T47D (cell line): ENCODE measurements around the gene OR1B1.
"Not testable (repeated sequence)": the region's sequence is repeated elsewhere in the genome, so short reads cannot be mapped to it uniquely, and the experiment has no call there.

Experiments used
- DNase-seq, 2 experiments: peaks; one replicate each; pipeline versions ENCODE4 v3.0.0 to v3.0.0-alpha.2; 2011 to 2012; ENCODE audit warnings: low read depth in 1 of 2, low spot score in 1 of 2
- JUND ChIP-seq: IDR thresholded peaks from 2 replicates; pipeline ENCODE4 v1.6.1; 2012; ENCODE audit warnings: low read depth
- in situ Hi-C: cut with HindIII; loops from 2 replicates; pipeline ENCODE4 v1.10.0; 2016; ENCODE audit warnings: low sequenced_read_pairs, low pct_unique_long_range_greater_than_20kb

Gene OR1B1

DNA sequence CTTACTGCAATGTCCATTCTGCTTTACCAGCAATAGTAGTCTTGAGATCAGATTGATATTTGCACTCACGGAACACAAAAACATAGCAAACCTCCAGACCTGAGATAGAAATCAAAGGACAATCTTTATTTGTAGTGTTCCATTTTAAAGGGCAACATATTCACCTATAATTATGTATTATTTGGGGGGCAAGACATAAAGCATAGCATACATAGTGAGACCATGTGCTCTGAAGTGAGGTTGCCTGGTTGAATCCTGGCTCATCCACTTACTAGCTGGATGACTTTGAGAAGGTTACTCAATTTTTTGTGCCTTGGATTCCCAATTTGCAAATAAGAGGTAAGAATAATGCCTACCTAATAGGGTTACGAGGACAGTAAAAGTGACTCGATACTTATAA is at the start of gene OR1B1:
Gene OR1B1, minus strand, starts transcription at position 101 of the 400 bp plus-strand sequence.
- in situ Hi-C loops, result no loop called here
- no peak for TF ChIP-seq JUND
- DNase-seq, result no peak

DNA sequence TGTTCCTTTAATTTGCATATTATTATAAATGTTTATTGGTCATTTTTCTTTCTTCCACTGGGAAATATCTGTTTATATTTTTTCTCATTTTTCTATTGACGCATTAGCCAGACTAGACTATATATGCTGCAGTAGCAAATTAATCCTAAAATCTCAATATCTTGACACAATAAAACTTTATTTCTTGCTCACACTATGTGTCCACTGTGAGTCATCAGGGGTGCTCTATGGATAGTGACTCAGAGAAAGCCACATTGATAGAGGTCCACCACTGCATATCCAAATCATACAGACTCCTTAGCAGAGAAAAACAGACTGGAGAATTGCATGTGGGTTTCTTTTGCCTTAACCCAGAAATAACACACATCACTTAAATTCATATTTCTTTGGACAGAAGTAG is 38.3 kb upstream of the OR1B1 start:
- no peak for TF ChIP-seq JUND
- in situ Hi-C loops, result no loop called here
- no peak for DNase-seq

DNA sequence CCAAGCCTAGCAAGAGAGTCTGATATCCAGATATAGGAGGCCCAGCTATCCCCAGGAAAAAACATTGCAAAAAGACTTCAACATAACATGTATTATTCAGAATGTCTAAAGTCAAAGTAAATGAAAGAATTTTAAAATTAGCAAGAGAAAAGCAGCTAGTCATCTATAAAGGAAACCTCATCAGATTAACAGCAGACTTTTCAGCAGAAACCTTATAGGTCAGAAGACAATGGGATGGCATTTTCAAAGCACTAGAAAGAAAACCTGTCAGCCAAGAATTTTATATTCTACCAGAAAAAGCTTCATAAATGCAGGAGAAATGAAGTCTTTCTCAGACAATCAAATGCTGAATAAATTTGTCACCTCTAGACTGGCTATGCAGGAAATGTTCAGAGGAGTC is 27.4 kb upstream of the OR1B1 start:
- no peak for TF ChIP-seq JUND
- in situ Hi-C loops, result no loop called here
- DNase-seq, result no peak

DNA sequence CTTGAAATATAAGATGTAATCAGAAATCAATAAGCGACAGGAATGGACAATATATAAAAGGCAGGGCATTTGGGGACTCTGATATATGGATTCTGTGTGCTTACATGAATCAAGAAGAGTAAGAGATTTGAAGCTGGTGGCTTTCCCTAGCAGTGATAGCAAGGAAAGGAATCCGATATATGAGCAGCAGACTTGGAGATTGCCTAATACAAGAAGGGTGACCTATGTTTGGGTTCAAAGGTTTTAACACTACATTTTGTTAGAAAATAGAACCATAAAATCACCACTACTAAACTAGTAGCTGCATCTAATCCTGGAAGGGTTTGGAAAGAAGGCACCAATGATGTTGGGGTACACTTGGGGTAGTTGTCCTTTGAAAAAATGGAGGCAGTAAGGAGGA is 15.1 kb upstream of the OR1B1 start:
- in situ Hi-C loops, result no loop called here
- no peak for DNase-seq
- TF ChIP-seq JUND, result no peak

DNA sequence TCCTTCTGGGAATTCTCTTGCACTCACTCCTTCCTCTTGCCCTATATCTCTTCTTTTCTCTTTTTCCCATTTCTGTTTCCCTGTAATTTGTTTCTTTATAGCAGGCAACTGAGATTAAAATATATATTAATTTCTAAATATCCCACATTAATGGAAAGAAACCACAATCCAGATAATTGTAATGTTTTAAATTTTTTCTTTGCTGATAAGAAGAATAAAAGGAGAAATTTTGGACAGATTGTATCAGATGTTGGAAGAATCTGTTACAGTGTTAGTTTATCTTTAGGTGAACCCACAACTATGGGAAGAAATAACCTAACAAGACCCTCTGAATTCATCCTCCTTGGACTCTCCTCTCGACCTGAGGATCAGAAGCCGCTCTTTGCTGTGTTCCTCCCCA is 4.0 kb upstream of the OR1B1 start, which contains the start of gene OR1L1:
Gene OR1L1, plus strand, starts transcription at position 301 of the 400 bp plus-strand sequence. Its CDS starts 0 bp downstream, at position 301.
- no peak for TF ChIP-seq JUND
- DNase-seq, result no peak
- in situ Hi-C loops, result no loop called here

DNA sequence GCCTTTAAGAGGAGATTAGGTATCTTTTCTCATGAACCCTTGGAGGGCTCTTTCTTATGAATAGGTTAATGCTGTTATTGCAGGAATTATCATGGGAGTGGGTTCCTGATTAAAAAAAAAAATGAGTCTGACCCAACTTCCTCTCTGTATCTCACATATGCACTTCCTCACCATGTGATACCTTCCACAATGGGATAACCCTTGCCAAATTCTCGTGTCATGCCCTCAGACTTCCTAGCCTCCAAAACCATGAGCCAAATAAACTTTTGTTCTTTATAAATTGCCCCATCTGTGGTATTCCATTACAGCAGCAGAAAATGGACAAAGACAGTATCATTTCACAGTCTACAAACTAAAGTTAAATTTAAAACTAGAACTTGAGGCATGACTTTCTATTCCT is 1.0 kb downstream of the OR1B1 start:
- in situ Hi-C loops, result no loop called here
- DNase-seq, result no peak
- no peak for TF ChIP-seq JUND

DNA sequence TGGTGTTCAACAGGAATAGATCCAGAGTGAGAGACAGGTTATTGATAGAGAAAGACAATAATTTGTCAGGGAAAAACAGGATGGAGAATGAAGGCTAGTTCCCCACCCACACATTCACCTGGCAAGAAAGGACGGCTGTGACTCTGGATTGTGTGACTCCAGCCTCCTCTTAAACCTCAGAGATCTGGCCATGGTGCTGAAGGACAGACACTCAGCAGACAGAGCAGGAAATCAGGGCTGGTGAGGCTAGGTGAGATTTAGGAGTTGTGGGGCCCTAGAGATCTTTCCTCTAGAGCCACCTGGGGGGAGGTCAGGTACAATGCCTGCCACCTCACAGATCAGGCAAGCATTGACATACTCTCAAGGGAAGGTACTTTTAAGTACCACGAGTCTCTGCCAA is 15.2 kb downstream of the OR1B1 start:
- peak; percentile 69 to 77 for DNase-seq
- in situ Hi-C loops, result no loop called here

DNA sequence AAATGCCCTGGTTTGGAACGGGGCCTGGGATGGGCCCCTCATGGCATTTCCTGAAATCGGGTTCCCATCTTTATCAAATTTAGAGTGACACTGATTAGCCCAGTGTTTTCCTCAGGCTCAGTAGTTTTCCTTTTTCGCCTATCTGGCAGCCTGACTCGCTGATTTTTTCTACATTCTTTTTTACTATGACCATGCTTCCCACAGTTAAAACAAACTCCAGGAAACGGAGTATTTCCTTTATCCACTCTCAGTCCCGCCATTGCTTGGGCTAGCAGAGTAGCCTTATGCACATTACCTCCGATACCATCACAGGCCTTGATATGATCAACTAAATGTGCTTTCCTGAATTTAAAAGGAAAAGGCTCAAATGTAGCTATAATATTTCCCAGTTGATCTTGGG is 37.4 kb downstream of the OR1B1 start:
- in situ Hi-C loops, result no loop called here
- DNase-seq, result no peak

More for the DNA sequence above, 15.2 kb downstream of the OR1B1 start:
- no peak for TF ChIP-seq JUND

DNA sequence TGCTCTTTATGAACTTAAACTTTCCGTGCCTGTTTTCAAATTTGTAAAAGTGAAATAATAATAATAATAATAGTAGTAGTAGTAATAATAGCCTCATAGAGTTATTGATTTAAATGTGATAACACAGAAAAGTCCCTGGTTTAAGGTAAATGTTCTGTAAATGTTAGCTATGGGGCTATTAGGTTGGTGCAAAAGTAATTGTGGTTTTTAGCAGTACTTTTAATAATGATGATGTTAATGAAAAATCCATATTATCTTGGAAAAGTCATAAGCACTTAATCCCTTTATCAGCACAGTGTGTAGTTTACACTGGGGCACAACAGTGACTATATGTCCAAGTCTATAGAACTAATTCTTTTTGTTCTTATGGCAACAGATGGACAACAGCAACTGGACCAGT is 43.1 kb downstream of the OR1B1 start, which contains the start of gene OR1Q1:
Gene OR1Q1, plus strand, starts transcription at position 377 of the 400 bp plus-strand sequence. Its CDS starts 0 bp downstream, at position 377.
- in situ Hi-C loops, result no loop called here
- DNase-seq, result no peak
- no peak for TF ChIP-seq JUND

More for the DNA sequence above, 37.4 kb downstream of the OR1B1 start:
- no peak for TF ChIP-seq JUND

DNA sequence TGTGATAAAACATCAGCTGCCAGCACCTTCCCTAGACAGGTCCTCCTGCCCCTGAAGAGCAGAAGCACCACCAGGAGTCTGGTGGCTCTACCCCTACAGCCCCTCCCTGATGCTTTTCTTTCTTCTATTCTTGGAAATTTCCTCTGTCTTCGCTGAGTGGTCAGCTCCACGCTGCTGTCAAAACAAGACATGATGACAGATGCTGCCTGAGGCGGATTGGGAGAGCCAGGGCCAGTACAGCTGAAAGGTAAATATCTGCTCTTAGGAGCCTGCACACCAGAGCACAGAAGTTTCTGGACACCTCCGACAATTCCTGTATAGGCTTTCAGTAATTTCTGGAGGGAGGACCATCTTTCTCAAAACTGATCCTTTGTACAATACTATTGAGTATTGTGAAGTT is 47.6 kb downstream of the OR1B1 start:
- TF ChIP-seq JUND, result no peak
- DNase-seq, result peak; percentile 23 to 54
- in situ Hi-C loops, result no loop called here

DNA sequence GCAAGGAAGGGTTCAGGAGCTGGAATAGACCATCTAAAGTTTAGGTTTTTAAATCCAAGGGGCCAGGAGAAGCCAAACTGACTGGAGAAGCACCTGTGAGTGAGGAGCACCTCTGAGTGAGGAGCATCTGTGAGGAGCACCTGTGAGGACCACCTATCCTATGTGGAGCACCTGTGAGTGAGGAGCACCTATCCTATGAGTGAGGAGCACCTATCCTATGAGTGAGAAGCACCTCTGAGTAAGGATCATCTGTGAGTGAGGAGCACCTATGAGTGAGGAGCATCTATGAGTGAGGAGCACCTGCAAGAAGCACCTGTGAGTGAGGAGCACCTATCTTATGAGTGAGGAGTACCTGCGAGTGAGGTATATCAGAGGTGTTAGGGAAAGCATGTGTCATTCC is 50.8 kb downstream of the OR1B1 start:
- in situ Hi-C loops, result no loop called here
- DNase-seq, result no peak
- no peak for TF ChIP-seq JUND

DNA sequence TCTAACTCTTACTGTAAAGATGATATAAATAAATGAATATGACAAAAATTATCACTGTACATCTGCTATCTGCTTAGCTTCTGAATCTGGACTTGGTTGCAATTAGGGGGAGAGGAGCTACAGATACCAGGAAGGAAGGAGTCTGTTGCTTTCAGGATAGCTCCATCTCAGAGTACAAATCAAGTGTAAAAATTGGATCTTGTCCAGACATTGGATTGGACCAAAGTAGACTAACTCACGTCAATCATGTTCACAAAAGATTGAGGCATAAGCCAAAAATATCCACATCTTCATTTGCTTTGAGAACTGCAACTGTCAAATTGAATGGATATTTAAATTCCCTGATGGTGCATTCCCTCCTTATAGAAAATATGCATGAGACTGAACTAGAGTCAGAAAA is 51.7 kb downstream of the OR1B1 start:
- TF ChIP-seq JUND, result no peak
- no peak for DNase-seq
- in situ Hi-C loops, result no loop called here

DNA sequence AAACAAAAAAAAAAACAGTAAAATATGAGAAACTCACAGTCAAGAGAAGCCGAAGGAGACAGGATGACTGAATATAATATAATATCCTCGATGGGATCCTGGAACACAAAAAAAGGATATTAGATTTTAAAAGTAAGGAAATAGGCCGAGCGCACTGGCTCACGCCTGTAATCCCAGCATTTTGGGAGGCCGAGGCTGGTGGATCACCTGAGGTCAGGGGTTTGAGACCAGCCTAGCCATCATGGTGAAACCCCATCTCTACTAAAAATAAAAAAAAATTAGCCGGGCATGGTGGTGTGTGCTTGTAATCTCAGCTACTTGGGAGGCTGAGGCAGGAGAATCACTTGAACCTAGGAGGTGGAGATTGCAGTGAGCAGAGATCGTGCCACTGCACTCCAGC is 74.1 kb downstream of the OR1B1 start, which contains the start of gene OR1L8:
Gene OR1L8, minus strand, starts transcription at position 101 of the 400 bp plus-strand sequence. CDS start 14,907 bp downstream, outside the sequence.
- DNase-seq, in situ Hi-C loops: not testable (repeated sequence)

DNA sequence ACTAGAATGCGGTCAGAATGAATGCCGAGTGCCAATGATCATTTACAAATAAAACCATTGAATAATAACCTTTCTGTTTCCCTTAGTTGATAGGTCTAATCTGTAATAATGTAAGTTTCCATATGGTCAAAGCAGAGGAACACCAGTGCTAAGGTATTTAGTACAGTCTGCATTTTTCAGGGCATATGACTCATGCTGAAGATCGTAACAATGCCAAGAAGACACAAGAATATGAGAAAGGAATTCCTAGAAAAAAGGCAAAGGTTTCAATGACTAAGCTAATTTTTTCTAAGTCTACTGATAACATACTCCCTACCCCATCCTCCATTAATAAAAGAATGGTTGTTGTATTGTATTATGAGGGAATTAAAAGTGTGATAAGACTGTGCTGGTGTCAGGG is 77.1 kb downstream of the OR1B1 start:
- in situ Hi-C loops, result no loop called here
- no peak for TF ChIP-seq JUND
- no peak for DNase-seq
